Sigmoid colon (tissue), 7 donors: ENCODE measurements around the gene ZNF665. TPM values are rescaled to one million over a fixed set of nuclear protein-coding genes. Genes with fewer than 3 reads are reported as not detected.
A peak's percentile ranks its signal among the peaks of the same experiment; 100 is the strongest.
"Not testable (repeated sequence)": the region's sequence is repeated elsewhere in the genome, so short reads cannot be mapped to it uniquely, and the experiment has no call there.

Experiments used
- DNase-seq: peaks from one replicate; pipeline ENCODE4 v3.0.0-alpha.2; 2019
- H3K27ac ChIP-seq, 4 donors: fragments of 200-600 bp; sonication (generic); one replicate each; pipeline ENCODE4 v1.5.1; 2016 to 2019; ENCODE audit warnings: mild to moderate bottlenecking in 1 of 4
- H3K27me3 ChIP-seq, 3 donors: fragments of 200-600 bp; sonication (generic); one replicate each; pipeline ENCODE4 v1.5.1; 2019; ENCODE audit warnings: mild to moderate bottlenecking in 1 of 3
- H3K36me3 ChIP-seq, 4 donors: fragments of 200-600 bp; sonication (generic); one replicate each; pipeline ENCODE4 v1.5.1; 2016 to 2019
- H3K4me1 ChIP-seq, 4 donors: fragments of 200-600 bp; sonication (generic); one replicate each; pipeline ENCODE4 v1.5.1; 2017 to 2019
- H3K4me3 ChIP-seq, 4 donors: fragments of 200-600 bp; sonication (generic); one replicate each; pipeline ENCODE4 v1.5.1; 2017 to 2019; ENCODE audit warnings: mild to moderate bottlenecking in 2 of 4, moderate library complexity in 1 of 4
- H3K9me3 ChIP-seq, 4 donors: fragments of 200-600 bp in 3 of 4; sonication (generic) in 3 of 4; one replicate each; pipeline versions ENCODE4 v1.5.1 to v1.6.1; 2013 to 2019
- EP300 ChIP-seq, 4 donors: sonication (generic); formaldehyde crosslinking; IDR thresholded peaks; one replicate each; pipeline ENCODE4 v1.6.1; 2017; ENCODE audit warnings: antibody characterized with exemption in 4 of 4
- POLR2A ChIP-seq, 2 donors: fragments of 450-650 bp; IDR thresholded peaks; one replicate each; pipeline ENCODE4 v1.6.1; 2016; ENCODE audit warnings: antibody characterized with exemption in 2 of 2, mild to moderate bottlenecking in 2 of 2, moderate library complexity in 2 of 2
- POLR2AphosphoS5 ChIP-seq, 4 donors: sonication (generic); formaldehyde crosslinking; IDR thresholded peaks; one replicate each; pipeline ENCODE4 v1.6.1; 2017; ENCODE audit warnings: antibody characterized with exemption in 4 of 4
- WGBS, 2 donors: extraction: QIAGEN DNeasy Blood & Tissue Kit; methylation state at CpG; one replicate each; pipeline ENCODE4 v1.1.7; 2013; 5-methylcytosine and 5-hydroxymethylcytosine counted together
- intact Hi-C: fragments of 100-400 bp; cut with DNase I; formaldehyde crosslinking; loops from one replicate; pipeline ENCODE4 v1.15.1; 2023
- polyA plus RNA-seq, 3 donors: library from polyadenylated mRNA; stranded (reverse); fragments of 200-250 nt; gene quantifications; one replicate each; pipeline ENCODE4 v1.2.3, GENCODE V29; 2013
- total RNA-seq, 4 donors: library from RNA; depleted of rRNA; stranded (reverse); fragments of >200 nt; gene quantifications; one replicate each; pipeline ENCODE4 v1.1.0, GENCODE V29; 2016
- TF ChIP-seq, protein P1 (sequence below), 4 experiments: fragments of 450-650 bp in 3 of 4; fragments of 200-600 bp in 1 of 4; IDR thresholded peaks; one replicate each; pipeline ENCODE4 v1.5.1; 2016 to 2019; ENCODE audit warnings: antibody characterized with exemption in 4 of 4, mild to moderate bottlenecking in 3 of 4, moderate library complexity in 2 of 4
- donor health status: healthy with polysubstance abuse.
- donor health status: Bipolar disorder and iron deficiency.
- donor health status: healthy.

Gene ZNF665
- total RNA-seq (10 to 100 TPM in 1 of 4 donors, 1 to 10 TPM in 3; 5.3 to 16.8 (median 6.4) TPM), polyA plus RNA-seq (1 to 10 TPM in 2 of 3 donors, under 1 TPM in 1; 0.92 to 3.6 (median 3.6) TPM)

DNA sequence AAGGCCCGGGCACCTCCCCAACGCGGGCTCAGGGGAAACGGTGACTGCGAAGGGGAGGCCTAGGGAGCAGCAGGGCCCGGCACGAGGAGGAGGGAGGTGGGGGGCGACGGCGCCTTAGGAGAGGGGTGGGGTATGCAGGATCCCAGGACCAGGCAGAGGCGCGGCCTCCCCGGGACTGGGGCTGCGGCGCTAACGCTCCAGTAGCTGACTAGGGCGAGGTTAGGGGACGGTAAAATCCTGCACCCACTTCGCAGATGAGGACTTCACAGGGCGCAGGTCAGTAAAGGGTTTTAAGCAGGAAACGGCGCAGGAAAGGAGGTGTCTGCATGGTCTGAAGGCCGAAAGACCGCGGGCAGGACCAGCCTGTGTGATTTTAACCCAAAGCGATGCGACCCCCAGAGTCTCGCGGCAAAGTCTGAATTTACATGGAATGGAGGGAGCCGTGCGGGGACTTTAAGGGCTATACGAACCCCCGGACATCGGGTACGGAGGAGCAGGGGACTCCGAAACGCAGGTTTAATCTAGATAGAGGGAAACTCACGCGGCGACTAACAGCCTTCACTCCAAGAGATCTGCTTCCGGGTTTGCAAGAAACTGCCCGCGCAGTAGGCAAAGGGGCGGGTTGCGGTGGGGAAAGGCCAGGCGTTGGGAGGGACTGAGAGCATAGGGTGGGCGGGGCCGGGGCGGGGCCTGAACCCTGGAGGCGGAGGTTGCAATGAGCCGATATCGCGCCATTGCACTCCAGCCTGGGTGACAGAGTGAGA, at the start of gene ZNF665:
TSS of gene ZNF665 (minus strand) at position 588 of the 764 bp plus-strand sequence. CDS start 10,460 bp downstream, outside the sequence.
- H3K27me3 ChIP-seq, result no peaks in the 10 kb centered on the region
- H3K36me3 ChIP-seq, result peaks cover 0 to 14% (median 0%) of the 10 kb centered on the region in 4 donors
- peaks cover 0 to 3% (median 0%) of the 10 kb centered on the region in 4 donors for H3K9me3 ChIP-seq
- peak within 1 kb of the TSS; percentile 54 to 85 (median 70) for H3K4me3 ChIP-seq
- intact Hi-C loops, result loop anchor here (10.0 kb wide), 3 partner anchors 118 to 672 kb away; partner anchors contain the start of genes MYADM and ZNF765
- peak; percentile 95 for DNase-seq
- peaks cover 0 to 22% (median 14%) of the 10 kb centered on the region in 4 donors for H3K4me1 ChIP-seq
- peak; percentile 71 to 89 (median 84) for TF ChIP-seq POLR2AphosphoS5 (IDR thresholded peaks at IDR 0.05)
- TF ChIP-seq, protein P1, sequence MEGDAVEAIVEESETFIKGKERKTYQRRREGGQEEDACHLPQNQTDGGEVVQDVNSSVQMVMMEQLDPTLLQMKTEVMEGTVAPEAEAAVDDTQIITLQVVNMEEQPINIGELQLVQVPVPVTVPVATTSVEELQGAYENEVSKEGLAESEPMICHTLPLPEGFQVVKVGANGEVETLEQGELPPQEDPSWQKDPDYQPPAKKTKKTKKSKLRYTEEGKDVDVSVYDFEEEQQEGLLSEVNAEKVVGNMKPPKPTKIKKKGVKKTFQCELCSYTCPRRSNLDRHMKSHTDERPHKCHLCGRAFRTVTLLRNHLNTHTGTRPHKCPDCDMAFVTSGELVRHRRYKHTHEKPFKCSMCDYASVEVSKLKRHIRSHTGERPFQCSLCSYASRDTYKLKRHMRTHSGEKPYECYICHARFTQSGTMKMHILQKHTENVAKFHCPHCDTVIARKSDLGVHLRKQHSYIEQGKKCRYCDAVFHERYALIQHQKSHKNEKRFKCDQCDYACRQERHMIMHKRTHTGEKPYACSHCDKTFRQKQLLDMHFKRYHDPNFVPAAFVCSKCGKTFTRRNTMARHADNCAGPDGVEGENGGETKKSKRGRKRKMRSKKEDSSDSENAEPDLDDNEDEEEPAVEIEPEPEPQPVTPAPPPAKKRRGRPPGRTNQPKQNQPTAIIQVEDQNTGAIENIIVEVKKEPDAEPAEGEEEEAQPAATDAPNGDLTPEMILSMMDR (IDR thresholded peaks at IDR 0.05), result no peak
- no peak for TF ChIP-seq EP300 (IDR thresholded peaks at IDR 0.05)
- TF ChIP-seq POLR2A (IDR thresholded peaks at IDR 0.05), result peak; percentile 49 to 52
- 1% methylated on average over 53 of the region's 53 CpGs for WGBS, 2 donors
- H3K27ac ChIP-seq, result peak within 1 kb of the TSS; percentile 81 to 86 (median 82)

DNA sequence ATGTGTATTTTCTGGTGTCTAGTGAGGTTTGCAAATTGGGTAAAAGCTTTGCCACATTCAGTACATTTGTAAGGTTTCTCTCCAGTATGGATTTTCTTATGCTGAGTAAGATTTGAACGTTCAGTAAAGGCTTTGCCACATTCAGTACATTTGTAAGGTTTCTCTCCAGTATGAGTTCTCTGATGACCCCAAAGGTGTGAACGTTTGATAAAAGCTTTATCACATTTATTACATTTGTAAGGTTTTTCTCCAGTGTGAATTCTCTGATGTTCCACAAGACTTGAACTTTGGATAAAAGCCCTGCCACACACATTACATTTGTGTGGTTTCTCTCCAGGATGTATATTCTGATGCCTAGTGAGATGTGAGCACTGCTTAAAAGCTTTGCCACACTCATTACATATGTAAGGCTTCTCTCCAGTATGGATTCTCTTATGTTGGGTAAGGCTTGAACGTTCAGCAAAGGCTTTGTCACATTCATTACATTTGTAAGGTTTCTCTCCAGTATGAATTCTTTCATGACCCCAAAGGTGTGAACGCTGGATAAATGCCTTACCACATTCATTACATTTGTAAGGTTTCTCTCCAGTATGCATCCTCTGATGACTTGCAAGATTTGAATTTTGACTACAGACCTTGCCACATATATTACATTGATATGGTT, 44.1 kb upstream of the ZNF665 start:
- 91 to 92% methylated on average over 4 of the region's 4 CpGs for WGBS, 2 donors
- no peaks in the 10 kb centered on the region for H3K4me1 ChIP-seq
- TF ChIP-seq POLR2A (IDR thresholded peaks at IDR 0.05), result no peak
- TF ChIP-seq EP300 (IDR thresholded peaks at IDR 0.05), result no peak
- TF ChIP-seq POLR2AphosphoS5 (IDR thresholded peaks at IDR 0.05), result no peak
- TF ChIP-seq, protein P1 (IDR thresholded peaks at IDR 0.05), result no peak
- H3K27ac ChIP-seq, result no peak overlapping the region
- H3K27me3 ChIP-seq, result no peaks in the 10 kb centered on the region
- H3K4me3 ChIP-seq, result no peak overlapping the region
- intact Hi-C loops, result no loop called here
- DNase-seq, result no peak
- peaks cover 24 to 58% (median 47%) of the 10 kb centered on the region in 4 donors for H3K36me3 ChIP-seq
- H3K9me3 ChIP-seq, result peaks cover 32 to 97% (median 63%) of the 10 kb centered on the region in 4 donors

DNA sequence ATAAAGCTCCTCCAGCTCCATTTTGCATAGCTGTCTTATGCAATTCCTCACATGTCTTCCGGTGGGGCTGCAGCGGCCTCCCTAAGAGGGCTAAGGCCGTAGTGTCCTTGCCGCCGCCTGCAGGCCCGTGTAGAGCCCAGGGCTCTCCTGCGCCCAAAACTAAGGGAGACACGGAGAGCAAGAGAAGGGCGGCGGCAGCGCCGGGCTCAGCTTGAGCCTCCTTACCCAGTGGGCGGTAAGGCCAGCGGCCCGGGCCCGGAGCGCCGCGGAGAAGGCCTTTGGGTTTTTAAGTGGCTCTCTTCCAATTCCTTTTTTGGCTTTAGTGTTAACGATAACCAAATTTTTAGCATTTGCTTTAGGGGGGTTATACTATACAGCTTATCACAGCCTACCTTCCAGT, 31.4 kb upstream of the ZNF665 start:
- no peaks in the 10 kb centered on the region for H3K36me3 ChIP-seq
- no peak for DNase-seq
- H3K4me1 ChIP-seq, result no peaks in the 10 kb centered on the region
- H3K4me3 ChIP-seq, result no peak overlapping the region
- no peak overlapping the region for H3K27ac ChIP-seq
- H3K27me3 ChIP-seq, result no peaks in the 10 kb centered on the region
- TF ChIP-seq POLR2AphosphoS5 (IDR thresholded peaks at IDR 0.05), result no peak
- TF ChIP-seq EP300 (IDR thresholded peaks at IDR 0.05), result no peak
- TF ChIP-seq, protein P1 (IDR thresholded peaks at IDR 0.05), result no peak
- peaks cover 21 to 44% (median 37%) of the 10 kb centered on the region in 4 donors for H3K9me3 ChIP-seq
- intact Hi-C loops, result no loop called here
- WGBS, 2 donors, result 90 to 96% methylated on average over 16 to 20 of the region's 20 CpGs

DNA sequence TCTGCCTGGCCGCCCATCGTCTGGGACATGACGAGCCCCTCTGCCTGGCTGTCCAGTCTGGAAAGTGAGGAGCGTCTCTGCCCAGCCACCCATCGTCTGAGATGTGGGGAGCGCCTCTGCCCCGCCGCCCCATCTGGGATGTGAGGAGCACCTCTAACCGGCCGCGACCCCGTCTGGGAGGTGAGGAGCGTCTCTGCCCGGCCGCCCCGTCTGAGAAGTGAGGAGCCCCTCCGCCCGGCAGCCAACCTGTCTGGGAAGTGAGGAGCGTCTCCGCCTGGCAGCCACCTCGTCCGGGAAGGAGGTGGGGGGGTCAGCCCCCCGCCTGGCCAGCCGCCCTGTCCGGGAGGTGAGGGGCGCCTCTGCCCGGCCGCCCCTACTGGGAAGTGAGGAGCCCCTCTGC, 29.6 kb upstream of the ZNF665 start:
- intact Hi-C loops, DNase-seq, H3K27me3 ChIP-seq, H3K36me3 ChIP-seq, H3K4me1 ChIP-seq, H3K27ac ChIP-seq, H3K4me3 ChIP-seq: not testable (repeated sequence)
- H3K9me3 ChIP-seq, result peaks cover 14 to 50% (median 42%) of the 10 kb centered on the region in 4 donors
- WGBS, 2 donors, result 96 to 97% methylated on average over 28 of the region's 28 CpGs

DNA sequence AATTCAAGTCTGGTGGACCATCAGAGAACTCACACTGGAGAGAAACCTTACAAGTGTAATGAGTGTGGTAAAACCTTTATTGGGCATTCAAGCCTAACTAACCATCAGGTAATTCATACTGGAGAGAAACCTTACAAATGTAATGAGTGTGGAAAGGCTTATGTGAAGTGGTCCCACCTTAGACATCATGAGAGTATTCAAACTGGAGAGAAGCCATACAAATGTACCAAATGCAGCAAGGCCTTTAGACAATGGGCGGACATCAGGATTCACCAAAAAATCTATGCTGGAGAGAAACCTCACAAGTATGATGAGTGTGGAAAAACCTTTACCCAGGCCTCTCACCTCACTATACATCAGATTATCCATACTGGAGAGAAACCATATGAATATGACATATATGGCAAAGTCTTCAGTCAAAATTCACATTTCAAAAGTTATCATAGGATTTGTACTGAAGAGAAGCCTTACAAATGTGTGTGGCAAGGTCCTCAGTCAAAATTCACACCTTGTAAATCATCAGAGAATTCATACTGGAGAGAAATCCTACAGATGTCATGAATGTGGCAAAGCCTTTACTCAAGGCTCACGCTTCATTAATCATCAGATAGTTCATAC, 19.7 kb upstream of the ZNF665 start:
- TF ChIP-seq POLR2A (IDR thresholded peaks at IDR 0.05), result no peak
- TF ChIP-seq, protein P1 (IDR thresholded peaks at IDR 0.05), result no peak
- TF ChIP-seq POLR2AphosphoS5 (IDR thresholded peaks at IDR 0.05), result no peak
- no peak for TF ChIP-seq EP300 (IDR thresholded peaks at IDR 0.05)
- intact Hi-C loops, result no loop called here
- DNase-seq, result no peak
- Histone ChIP-seq H3K4me3 (no peak overlapping the region), H3K4me1 (no peaks in the 10 kb centered on the region), H3K9me3 (peaks cover 71 to 82% (median 80%) of the 10 kb centered on the region in 4 donors), H3K27ac (no peak overlapping the region), H3K36me3 (peaks cover 31 to 44% (median 35%) of the 10 kb centered on the region in 4 donors), H3K27me3 (no peaks in the 10 kb centered on the region)
- 95 to 97% methylated on average over 2 of the region's 2 CpGs for WGBS, 2 donors

DNA sequence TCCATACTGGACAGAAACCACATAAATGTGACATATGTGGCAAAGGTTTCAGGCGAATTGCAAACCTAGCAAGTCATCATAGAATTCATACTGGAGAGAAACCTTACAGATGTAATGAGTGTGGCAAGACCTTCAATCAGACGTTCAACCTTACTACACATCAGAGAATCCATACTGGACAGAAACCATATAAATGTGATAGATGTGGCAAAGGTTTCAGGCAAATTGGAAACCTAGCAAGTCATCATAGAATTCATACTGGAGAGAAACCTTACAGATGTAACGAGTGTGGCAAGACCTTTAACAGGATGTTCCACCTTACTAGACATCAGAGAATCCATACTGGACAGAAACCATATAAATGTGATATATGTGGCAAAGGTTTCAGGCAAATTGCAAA, 18.4 kb upstream of the ZNF665 start:
- DNase-seq, H3K27ac ChIP-seq, H3K27me3 ChIP-seq, H3K4me3 ChIP-seq, intact Hi-C loops, H3K4me1 ChIP-seq: not testable (repeated sequence)
- 98 to 99% methylated on average over 3 of the region's 3 CpGs for WGBS, 2 donors
- H3K36me3 ChIP-seq, result peaks cover 31 to 56% (median 38%) of the 10 kb centered on the region in 4 donors
- H3K9me3 ChIP-seq, result peaks cover 66 to 85% (median 75%) of the 10 kb centered on the region in 4 donors
